Activated CD4-positive, alpha-beta T cell treated with anti-CD3 and anti-CD28 coated beads, Interleukin-2, amount 50 U/mL, for 24 hours (primary cell): Measurements from ENCODE around the gene DOCK2.
"Not testable (repeated sequence)": the region's sequence is repeated elsewhere in the genome, so short reads cannot be mapped to it uniquely, and the experiment has no call there.

ENCODE experiments used
- DNase-seq, 2 donors: peaks; one replicate each; pipeline ENCODE4 v3.0.0-alpha.2; 2020; ENCODE audit warnings: low read depth in 1 of 2, low spot score in 1 of 2

The DOCK2 gene

GRCh38 chr5:169811680-169812079 is 174.6 kb downstream of the DOCK2 start:
- DNase-seq = no peak

DNA sequence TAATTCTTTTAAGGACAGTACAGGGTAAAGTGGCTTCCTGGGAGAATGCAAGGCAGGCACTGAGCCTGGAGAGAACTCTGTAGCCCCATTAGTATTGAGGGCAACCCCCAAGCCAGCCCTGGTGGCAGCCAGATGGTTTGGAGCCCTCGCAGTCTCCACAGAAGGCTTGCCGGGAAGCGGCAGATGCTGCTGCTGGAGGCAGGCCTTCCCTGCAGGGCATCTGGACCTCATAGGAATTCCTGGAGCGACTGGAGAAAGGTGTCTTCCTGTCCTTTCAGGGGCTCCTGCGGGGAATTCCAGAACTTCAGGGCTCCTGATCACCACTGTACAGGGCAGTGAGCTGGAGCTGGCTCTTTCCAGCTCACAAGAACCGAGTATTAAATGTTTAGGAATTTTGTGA is 175.7 kb downstream of the DOCK2 start:
- DNase-seq = no peak

- no peak for DNase-seq
These were observed 177.0 kb downstream of the DOCK2 start for GRCh38 chr5:169814045-169814444.

DNA sequence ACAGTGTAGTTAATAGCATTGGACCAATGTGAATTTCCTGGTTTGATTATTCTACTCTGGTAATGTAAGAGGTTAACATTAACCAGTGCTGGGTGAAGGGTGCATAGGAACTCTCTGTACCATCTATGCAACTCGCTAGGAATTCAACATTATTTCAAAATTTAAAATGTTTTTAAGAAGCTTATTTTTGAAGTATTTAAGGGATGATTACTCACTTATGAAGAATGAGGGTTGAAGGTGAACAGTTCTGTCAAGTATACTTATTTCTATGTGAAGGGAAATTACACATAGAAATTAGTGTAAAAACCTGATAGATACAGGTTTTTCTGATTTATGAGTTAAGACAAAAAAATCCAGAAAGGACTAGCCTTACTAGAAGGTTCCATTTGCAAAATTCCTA is 177.4 kb downstream of the DOCK2 start:
- no peak for DNase-seq

DNA sequence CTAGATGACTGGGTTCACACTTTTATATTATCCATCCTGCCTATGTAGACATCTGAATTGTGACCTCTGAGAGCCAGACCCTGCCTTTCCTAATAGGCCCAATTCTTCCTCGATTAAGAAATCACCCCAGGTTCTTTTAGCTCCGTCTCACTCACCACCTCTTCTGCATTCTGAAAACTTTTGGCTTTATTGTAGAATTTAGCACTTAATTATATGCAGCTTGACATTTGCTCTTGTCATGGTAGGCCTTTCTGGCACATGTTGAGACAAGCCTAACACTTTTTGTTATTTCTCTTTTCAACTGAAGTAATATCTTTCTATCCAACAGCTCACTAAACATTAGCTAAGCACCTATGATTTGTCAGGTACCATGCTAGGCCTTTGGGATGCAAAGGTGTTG is 180.0 kb downstream of the DOCK2 start:
- DNase-seq = no peak

- DNase-seq = no peak
These were observed 189.5 kb downstream of the DOCK2 start for GRCh38 chr5:169826618-169827017.

- DNase-seq = no peak
These were observed 190.7 kb downstream of the DOCK2 start for GRCh38 chr5:169827769-169828168.

GRCh38 chr5:169828385-169828784 is 191.3 kb downstream of the DOCK2 start:
- no peak for DNase-seq

DNA sequence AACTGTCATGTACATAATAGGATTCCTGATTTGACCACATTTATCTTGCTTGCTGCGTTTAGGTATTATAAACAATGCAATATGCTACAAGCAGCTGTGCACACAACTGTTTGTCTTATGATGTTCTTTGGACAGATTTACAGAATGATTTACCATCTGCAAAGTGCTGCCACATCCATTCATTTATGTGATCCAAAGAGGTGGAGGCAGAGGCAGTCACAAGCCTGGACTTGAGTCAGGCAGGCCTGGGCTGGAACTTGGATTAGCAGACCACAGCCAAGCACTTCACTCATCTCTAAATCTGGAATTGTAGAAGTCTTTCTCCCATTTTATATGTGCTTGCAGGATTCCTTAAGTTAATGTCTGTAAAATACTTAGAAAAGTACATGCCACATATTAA is 194.3 kb downstream of the DOCK2 start:
- DNase-seq = no peak

- DNase-seq = no peak
These were observed 195.2 kb downstream of the DOCK2 start for GRCh38 chr5:169832304-169832703.

GRCh38 chr5:169832845-169833244 is 195.8 kb downstream of the DOCK2 start:
- no peak for DNase-seq

DNA sequence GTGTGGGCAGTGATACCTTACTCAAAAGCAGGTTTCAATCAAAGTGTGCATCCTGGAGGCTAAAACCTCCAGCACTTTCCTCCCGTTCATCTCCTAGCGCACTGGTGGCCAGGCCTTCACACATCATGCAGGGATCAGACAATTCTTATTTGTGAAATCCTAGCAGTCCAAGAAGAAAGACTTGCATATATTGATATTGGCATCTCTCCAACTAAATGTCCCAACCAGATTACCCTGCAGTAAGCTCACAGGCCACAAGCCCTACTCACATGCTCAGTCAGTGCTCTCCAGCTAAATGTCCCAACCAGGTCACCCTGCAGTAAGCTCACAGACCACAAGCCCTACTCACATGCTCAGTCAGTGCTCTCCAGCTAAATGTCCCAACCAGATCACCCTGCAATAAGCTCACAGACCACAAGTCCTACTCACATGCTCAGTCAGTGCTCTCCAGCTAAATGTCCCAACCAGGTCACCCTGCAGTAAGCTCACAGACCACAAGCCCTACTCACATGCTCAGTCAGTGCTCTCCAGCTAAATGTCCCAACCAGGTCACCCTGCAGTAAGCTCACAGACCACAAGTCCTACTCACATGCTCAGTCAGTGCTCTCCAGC is 196.7 kb downstream of the DOCK2 start:
- not testable (repeated sequence) for DNase-seq

DNA sequence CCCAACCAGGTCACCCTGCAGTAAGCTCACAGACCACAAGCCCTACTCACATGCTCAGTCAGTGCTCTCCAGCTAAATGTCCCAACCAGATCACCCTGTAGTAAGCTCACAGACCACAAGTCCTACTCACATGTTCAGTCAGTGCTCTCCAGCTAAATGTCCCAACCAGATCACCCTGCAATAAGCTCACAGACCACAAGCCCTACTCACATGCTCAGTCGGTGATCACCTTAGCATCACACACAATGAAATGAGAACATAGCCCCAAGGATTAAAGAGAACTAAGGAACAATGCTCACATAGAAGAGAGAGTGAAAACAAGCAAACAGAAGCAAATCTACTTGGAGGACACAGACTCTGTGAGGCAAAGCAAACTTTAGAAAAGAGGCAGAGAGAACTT is 197.5 kb downstream of the DOCK2 start:
- not testable (repeated sequence) for DNase-seq

DNA sequence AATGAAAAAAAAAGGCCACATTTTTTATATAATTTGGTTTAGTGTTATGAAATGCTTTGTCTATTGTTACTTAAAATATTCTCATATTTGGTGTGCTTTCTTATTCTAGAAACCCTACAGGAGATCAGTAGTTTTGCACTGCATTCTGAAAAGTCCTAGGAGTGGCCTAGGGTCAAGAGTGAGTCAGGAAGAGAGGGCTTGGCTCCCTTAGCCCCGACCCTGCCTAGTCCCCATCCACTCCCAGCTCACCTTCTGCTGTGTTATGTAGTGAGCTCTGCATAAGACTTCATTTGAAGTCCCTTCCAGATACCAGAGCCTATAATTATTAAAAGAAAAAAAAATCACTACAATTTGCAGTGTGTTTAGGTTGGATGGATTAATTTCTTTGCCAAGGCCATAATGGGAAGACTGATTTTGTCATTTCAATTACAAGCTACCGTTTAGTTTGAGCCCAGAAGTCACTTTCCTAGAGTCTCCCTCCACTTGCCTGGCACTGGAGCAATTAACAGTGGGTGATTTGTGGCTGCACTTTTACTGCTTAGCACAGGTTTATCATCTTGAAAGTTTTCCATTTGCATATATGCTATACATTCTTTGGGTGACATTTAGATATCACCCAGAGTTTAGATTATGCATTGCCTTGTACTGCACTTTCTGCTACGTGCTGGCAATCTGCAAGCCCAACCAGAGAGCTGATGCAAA is 199.9 kb downstream of the DOCK2 start:
- no peak for DNase-seq

- no peak for DNase-seq
These were observed 200.6 kb downstream of the DOCK2 start for GRCh38 chr5:169837686-169838085.

GRCh38 chr5:169838688-169839087 is 201.6 kb downstream of the DOCK2 start:
- no peak for DNase-seq

DNA sequence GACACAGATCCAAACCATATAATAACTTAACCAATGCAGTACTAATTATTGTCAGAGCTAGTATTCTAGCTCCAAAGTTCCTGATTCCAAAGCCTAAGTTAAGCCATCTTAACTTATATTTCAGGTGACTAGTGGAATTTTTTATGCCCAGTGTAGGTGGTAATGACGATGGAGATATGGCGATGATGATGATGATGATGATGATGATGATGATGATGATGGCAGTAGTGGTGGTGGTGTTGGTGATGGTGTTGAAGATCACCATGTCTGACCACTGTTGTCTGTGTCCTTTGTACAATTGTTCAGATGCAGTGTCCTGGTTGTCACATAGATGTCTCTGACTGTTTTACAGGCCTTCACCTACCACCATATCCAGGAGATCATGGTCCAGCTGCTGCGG is 203.3 kb downstream of the DOCK2 start:
- no peak for DNase-seq

DNA sequence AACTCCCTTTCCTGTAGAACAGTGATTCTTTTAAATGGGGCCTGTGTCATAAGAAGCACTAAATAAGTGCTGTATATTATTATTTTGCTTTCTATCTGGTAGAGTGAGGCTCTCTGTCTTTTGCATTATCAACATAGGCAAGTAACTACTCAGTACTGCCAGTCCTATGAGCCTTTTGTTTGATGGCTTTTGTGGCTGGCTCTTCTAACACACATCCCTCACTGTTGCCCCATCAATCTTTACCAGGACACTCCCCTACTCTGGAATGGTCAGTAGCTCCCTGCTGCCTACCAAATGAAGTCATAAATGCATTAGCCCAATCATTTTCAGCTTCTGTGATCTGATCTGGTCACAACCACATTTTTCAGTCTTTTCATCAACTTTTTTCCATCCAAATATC is 205.6 kb downstream of the DOCK2 start:
- no peak for DNase-seq

- no peak for DNase-seq
These were observed 210.4 kb downstream of the DOCK2 start for GRCh38 chr5:169847519-169847918.

DNA sequence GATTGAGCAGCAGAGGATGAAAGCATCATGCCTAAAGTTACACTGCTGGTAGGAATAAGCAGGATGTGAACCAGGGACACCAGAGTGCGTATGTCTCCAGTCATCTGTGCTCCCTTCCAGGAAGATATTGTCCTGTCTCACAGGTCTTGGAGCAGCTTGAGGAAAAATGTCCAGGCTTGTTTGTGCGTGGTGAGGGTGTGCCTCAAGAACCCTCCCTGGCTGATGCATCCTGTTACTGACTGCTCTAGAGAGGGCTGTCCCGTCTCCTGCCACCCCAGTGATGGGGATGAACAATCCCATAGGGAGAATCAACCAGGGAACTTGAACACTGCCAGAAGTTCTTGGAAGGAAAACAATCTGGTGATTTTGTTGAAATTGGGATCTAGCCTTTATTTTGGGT is 211.2 kb downstream of the DOCK2 start:
- no peak for DNase-seq

- DNase-seq = no peak
These were observed 211.7 kb downstream of the DOCK2 start for GRCh38 chr5:169848792-169849191.

GRCh38 chr5:169850409-169850808 is 213.3 kb downstream of the DOCK2 start:
- DNase-seq = no peak

DNA sequence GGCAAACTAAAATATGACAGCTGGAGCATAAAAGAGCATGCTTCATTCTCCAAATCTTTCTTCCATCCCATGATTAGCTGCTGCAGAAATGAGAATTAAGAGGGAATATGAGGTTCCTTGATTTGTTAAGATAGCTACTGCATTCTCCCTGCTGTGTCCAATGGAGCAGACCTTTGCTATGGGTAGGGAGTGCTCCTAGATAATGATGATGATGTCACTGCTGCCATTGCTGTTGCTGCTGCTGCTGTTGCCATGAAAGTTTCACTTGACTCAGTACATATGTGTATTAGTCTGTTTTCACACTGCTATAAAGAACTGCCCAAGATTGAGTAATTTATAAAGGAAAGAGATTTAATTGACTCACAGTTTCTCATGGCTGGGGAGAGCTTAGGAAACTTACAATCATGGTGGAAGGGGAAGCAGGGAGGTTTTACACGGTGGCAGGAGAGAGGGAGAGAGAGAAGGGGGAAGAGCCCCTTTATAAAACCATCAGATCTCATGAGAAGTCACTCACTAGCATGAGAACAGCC is 214.3 kb downstream of the DOCK2 start:
- DNase-seq = no peak
